Pancreas (tissue), 10 donors: Measurements from ENCODE around the gene NAXE. TPM values are rescaled to one million over a fixed set of nuclear protein-coding genes. Genes with fewer than 3 reads are reported as not detected.

Experiments used
- ATAC-seq, 4 donors: fragments of 200-7000 bp; cut with Tn5 transposase; one replicate each; pipeline versions ENCODE4 v1.8.0 to v1.9.1; 2020; ENCODE audit warnings: mild to moderate bottlenecking in 4 of 4, moderate library complexity in 4 of 4
- DNase-seq, 6 donors: peaks; one replicate each; pipeline ENCODE4 v3.0.0-alpha.2; 2020
- FAIRE-seq: peaks from 2 replicates; lab custom pipeline; 2012; peaks lifted over from hg19 to GRCh38; lab: Jason Lieb, UNC
- H3K27ac ChIP-seq, 4 donors: fragments of 200-600 bp; sonication (generic); 1 replicate in 3 of 4; 2 replicates in 1 of 4; pipeline versions ENCODE4 v1.5.0 to v1.8.0; 2020
- H3K27me3 ChIP-seq, 4 donors: fragments of 200-600 bp; one replicate each; pipeline ENCODE4 v1.8.0; 2021
- H3K36me3 ChIP-seq, 3 donors: fragments of 200-600 bp; sonication (generic) in 1 of 3; one replicate each; pipeline versions ENCODE4 v1.5.0 to v1.8.0; 2020 to 2021
- H3K4me1 ChIP-seq, 3 donors: fragments of 200-600 bp; one replicate each; pipeline ENCODE4 v1.8.0; 2021
- H3K4me3 ChIP-seq, 4 donors: fragments of 200-600 bp; sonication (generic) in 2 of 4; one replicate each; pipeline versions ENCODE4 v1.5.0 to v1.8.0; 2020 to 2021
- H3K9me3 ChIP-seq, 4 donors: fragments of 200-600 bp; one replicate each; pipeline ENCODE4 v1.8.0; 2021
- WGBS, 2 donors: extraction: QIAGEN DNeasy Blood & Tissue Kit; methylation state at CpG; one replicate each; pipeline ENCODE4 v1.1.7; 2013; 5-methylcytosine and 5-hydroxymethylcytosine counted together
- intact Hi-C, 3 donors: fragments of 100-400 bp; cut with DNase I; formaldehyde crosslinking; loops; one replicate each; pipeline versions ENCODE4 v1.11.1 to v1.14.2; 2022
- polyA plus RNA-seq, 2 donors: library from polyadenylated mRNA; stranded (reverse); fragments of 200-250 nt; gene quantifications; one replicate each; pipeline ENCODE4 v1.2.3, GENCODE V29; 2013
- total RNA-seq, 6 donors: library from RNA; stranded (reverse); fragmentation: NEBNext Ultra II Directional in 4 of 6; extraction: Animal tissue kit (Norgen Biotek cat#: 25700) in 4 of 6; gene quantifications; one replicate each; pipeline versions ENCODE4 v1.2.1 to v1.2.4, GENCODE V29; 2021 to 2023
- TF ChIP-seq, protein P1 (sequence below), 4 donors: fragments of 200-600 bp; sonication (generic) in 3 of 4; IDR thresholded peaks; one replicate each; pipeline versions ENCODE4 v1.5.0 to v1.8.0; 2021; ENCODE audit warnings: antibody characterized with exemption in 4 of 4
- donor health status: healthy with polysubstance abuse.
- donor health status: DM: no; HTN: no; CAD: no; lungs with moderate emphysema.
- donor health status: DM: no; HTN: no; CAD: no.
- donor health status: control.
- donor health status: control.
- donor health status: Bipolar disorder and iron deficiency.
- donor health status: DM: yes; HTN: yes; CAD: no.
- donor health status: DM: no; HTN: no; CAD: no.
- donor health status: DM: no; HTN: no; CAD: no.
- donor health status: DM: yes; HTN: yes; CAD: no.

NAXE gene
- total and polyA plus RNA-seq, 8 donors = 23.9 to 60.4 (median 36.1) TPM

DNA sequence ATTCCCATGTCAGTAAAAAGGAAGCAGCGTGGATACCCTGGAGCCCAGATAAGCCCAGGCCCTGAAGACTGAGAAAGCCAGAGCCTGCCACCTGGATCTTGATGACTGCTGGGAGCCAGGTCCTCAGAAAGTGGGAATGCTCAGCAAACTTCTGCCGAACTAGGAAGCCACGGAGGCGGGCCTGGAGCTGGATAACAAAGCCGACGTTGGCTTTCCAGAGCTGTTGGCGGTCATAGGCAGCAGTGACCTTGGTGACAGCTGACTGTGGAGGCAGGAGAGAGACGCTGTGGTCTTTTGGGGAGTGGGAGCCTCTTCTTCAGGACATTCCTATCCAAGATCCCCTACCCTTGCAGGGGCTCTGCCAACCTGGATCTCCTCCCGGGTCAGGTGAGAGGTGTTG, 43.6 kb upstream of the NAXE start:
- Histone ChIP-seq H3K36me3 (no peaks in the 10 kb centered on the region), H3K27ac (no peak overlapping the region), H3K27me3 (no peaks in the 10 kb centered on the region), H3K9me3 (no peaks in the 10 kb centered on the region), H3K4me3 (no peak overlapping the region), H3K4me1 (no peaks in the 10 kb centered on the region)
- peak; percentile 30 to 70 (median 45) for DNase-seq
- ATAC-seq = peak; percentile 38 to 75 (median 57)
- 46 to 54% methylated on average over 9 of the region's 9 CpGs for WGBS, 2 donors
- FAIRE-seq = no peak
- intact Hi-C loops = no loop called here
- TF ChIP-seq, protein P1, sequence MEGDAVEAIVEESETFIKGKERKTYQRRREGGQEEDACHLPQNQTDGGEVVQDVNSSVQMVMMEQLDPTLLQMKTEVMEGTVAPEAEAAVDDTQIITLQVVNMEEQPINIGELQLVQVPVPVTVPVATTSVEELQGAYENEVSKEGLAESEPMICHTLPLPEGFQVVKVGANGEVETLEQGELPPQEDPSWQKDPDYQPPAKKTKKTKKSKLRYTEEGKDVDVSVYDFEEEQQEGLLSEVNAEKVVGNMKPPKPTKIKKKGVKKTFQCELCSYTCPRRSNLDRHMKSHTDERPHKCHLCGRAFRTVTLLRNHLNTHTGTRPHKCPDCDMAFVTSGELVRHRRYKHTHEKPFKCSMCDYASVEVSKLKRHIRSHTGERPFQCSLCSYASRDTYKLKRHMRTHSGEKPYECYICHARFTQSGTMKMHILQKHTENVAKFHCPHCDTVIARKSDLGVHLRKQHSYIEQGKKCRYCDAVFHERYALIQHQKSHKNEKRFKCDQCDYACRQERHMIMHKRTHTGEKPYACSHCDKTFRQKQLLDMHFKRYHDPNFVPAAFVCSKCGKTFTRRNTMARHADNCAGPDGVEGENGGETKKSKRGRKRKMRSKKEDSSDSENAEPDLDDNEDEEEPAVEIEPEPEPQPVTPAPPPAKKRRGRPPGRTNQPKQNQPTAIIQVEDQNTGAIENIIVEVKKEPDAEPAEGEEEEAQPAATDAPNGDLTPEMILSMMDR (IDR thresholded peaks at IDR 0.05) = no peak

DNA sequence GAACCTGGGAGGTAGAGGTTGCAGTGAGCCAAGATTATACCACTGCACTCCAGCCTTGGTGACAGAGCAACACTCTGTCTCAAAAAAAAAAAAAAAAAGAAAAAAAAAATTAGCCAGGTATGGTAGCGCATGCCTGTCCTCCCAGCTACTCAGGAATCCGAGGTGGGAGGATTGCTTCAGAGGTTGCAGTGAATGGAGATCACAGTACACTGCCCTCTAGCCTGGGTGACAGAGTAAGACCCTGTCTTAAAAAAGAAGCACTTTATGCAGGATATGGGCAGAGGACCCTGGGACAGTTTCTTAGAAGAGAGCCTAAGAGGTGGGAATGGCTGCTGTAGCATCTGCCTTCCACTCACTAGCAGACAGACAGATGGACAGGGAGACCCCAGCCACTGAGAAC, 42.2 kb upstream of the NAXE start:
- WGBS, 2 donors = 75 to 95% methylated on average over 2 of the region's 2 CpGs
- Histone ChIP-seq H3K36me3 (no peaks in the 10 kb centered on the region), H3K27me3 (no peaks in the 10 kb centered on the region), H3K9me3 (no peaks in the 10 kb centered on the region), H3K4me3 (no peak overlapping the region), H3K27ac (no peak overlapping the region), H3K4me1 (no peaks in the 10 kb centered on the region)
- ATAC-seq (no peak), FAIRE-seq (no peak), DNase-seq (peak in 1 of 6 donors; percentile 6)
- intact Hi-C loops = no loop called here
- TF ChIP-seq, protein P1 (IDR thresholded peaks at IDR 0.05) = no peak

DNA sequence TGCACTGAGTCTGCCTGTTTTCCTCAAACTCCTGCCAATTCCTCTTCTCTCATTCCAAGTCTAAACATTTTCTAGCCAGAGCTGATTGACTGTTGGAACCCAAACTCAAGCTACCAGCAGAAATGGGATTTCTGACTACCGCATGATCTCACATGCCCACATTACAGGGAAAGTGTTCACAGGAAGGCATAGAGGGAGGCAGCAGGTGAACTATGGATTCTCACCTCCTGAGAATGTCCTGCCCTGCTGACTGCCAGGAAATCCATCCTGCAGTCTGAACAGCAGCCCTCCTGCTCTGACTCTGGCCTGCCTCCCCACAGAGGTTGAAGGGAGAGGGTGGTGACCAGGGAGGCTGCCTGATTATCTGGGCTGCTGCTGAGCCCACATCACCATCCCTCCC, 41.7 kb upstream of the NAXE start:
- WGBS, 2 donors = 95 to 97% methylated on average over 1 of the region's 1 CpG

DNA sequence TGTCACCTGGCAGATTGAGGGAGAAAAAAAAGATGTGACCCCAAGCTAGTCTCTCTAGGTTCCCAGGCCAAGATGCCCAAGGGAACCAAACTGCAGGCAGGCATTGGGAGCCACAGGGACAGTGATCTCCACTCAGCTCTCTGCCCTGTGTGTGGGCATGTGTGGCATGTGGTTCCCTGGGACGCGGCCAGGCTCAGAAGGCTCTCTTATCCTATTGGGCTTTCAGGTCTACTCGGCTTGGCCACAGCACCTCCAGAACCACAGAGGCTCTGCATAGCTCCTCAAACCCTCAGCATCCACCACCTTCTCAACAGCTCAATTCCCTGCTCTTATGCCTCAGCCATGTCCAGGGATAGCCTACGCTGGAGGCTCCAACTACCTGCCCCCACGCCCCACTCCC, 41.2 kb upstream of the NAXE start:
- H3K27ac ChIP-seq = no peak overlapping the region
- H3K9me3 ChIP-seq = no peaks in the 10 kb centered on the region
- intact Hi-C loops = no loop called here
- H3K4me1 ChIP-seq = no peaks in the 10 kb centered on the region
- ATAC-seq = peak in 3 of 4 donors; percentile 26 to 64 (median 57)
- DNase-seq = peak in 3 of 6 donors; percentile 23 to 56 (median 36)
- 66% methylated on average over 5 of the region's 5 CpGs for WGBS, 2 donors
- no peaks in the 10 kb centered on the region for H3K36me3 ChIP-seq
- TF ChIP-seq, protein P1 (IDR thresholded peaks at IDR 0.05) = no peak
- H3K27me3 ChIP-seq = no peaks in the 10 kb centered on the region
- no peak for FAIRE-seq
- no peak overlapping the region for H3K4me3 ChIP-seq

More for the DNA sequence above, 41.7 kb upstream of the NAXE start:
- Histone ChIP-seq H3K36me3 (no peaks in the 10 kb centered on the region), H3K4me1 (no peaks in the 10 kb centered on the region), H3K27ac (no peak overlapping the region), H3K9me3 (no peaks in the 10 kb centered on the region), H3K27me3 (no peaks in the 10 kb centered on the region), H3K4me3 (no peak overlapping the region)
- intact Hi-C loops = no loop called here
- ATAC-seq = no peak
- DNase-seq = no peak
- no peak for FAIRE-seq
- TF ChIP-seq, protein P1 (IDR thresholded peaks at IDR 0.05) = no peak

DNA sequence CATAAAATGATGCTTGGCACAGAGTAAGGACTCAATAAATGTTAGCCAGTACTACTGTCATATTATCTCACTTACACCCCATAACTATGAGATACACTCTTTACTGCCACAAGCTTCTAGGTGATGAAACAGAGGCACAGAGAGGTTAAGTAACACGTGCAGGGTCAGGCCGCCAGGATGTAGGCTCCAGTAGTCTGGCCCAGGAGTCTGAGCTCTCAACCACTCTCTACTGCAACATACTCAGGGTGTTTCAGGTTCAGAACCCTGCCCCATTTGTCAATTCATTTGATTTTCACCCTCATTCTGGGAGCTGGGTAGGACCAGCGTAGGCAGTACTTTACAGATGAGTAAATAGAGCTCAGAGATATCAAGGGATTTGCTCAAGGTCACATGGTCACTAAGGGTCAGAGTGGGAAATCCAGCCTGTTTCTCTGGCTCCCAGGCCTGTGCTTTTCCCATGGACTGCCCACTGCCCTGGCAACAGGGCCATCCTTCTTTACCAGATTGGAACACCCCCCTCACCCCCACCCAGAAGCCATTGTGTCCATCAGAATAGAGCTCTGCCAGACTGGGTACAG, 40.4 kb upstream of the NAXE start:
- H3K36me3 ChIP-seq = no peaks in the 10 kb centered on the region
- no peaks in the 10 kb centered on the region for H3K4me1 ChIP-seq
- intact Hi-C loops = no loop called here
- no peaks in the 10 kb centered on the region for H3K9me3 ChIP-seq
- peak in 2 of 6 donors; percentile 17 to 35 for DNase-seq
- peak; percentile 45 to 77 (median 64) for ATAC-seq
- TF ChIP-seq, protein P1 (IDR thresholded peaks at IDR 0.05) = no peak
- no peaks in the 10 kb centered on the region for H3K27me3 ChIP-seq
- H3K4me3 ChIP-seq = no peak overlapping the region
- FAIRE-seq = no peak
- WGBS, 2 donors = 56 to 57% methylated on average over 3 of the region's 3 CpGs
- no peak overlapping the region for H3K27ac ChIP-seq
